Fibroblast of skin of right biceps (primary cell): Measurements from ENCODE around the gene TRAK2.

Experiments used
- DNase-seq: peaks from one replicate; pipeline ENCODE4 v3.0.0-alpha.2; 2013

Gene TRAK2

GRCh38 chr2:201361078-201361733 lies 90.1 kb downstream of the TRAK2 start:
- no peak for DNase-seq

- DNase-seq = no peak
Observed at GRCh38 chr2:201360256-201360655, 91.0 kb downstream of the TRAK2 start.

DNA sequence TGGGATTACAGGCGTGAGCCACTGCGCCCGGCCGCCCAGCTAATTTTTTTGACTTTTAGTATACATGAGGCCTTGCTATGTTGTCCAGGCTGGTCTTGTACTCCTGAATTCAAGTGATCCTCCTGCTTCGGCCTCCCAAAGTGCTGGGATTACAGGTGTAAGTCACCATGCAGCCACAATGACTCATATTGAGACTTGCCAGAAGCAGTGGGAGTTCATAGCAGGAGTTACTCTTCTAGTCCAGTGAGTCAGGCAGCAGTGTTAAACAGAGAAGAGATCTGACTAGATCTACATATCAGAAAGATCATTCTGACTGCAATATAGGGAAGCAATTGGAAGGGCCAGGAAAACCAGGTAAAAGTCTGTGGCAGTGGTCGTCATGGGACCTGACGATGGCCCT lies 92.6 kb downstream of the TRAK2 start:
- DNase-seq = peak; percentile 92

GRCh38 chr2:201357221-201357620 lies 94.0 kb downstream of the TRAK2 start, which contains the start of gene FLACC1:
FLACC1 (minus strand) TSS chr2:201357345; CDS start chr2:201351404, 5,941 bp downstream.
- DNase-seq = peak; percentile 61

DNA sequence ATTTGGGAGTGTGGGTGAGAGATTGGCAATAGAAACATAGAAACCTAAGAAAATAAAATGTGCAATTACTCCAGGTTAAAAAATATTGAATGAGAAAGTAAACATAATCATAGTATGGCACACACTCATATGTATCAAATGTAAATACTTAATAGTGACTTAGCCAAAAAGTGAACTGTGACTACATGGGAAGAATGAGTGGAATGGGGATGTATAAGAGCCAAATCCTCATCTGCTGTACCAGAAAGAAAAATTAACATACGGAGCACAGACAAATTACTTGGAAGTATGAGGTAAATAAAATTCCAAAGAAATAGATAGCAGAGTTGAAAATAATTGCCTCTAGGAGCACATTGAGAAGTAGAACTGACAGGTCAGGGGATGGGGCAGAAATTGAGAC lies 98.1 kb downstream of the TRAK2 start:
- DNase-seq = peak; percentile 26

DNA sequence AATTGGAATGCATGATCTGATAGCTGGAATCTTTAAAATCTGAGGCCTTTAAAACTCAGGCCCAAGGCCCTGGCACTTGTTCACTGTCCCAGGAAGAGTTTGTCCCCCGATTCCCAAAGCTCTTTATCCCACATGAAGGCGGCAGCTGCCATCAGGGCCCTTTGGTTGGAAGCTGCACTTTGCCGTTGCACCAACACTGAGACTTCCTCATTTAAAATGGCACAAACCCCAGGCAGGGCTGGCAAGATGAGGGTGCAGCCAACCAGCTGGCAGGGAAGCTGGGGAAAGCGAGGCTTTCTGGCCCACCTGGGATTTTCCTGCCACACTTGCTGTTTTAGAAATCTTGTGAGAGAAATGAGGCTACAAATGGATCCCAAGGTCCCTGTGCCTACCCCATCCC lies 100.4 kb downstream of the TRAK2 start:
- no peak for DNase-seq

DNA sequence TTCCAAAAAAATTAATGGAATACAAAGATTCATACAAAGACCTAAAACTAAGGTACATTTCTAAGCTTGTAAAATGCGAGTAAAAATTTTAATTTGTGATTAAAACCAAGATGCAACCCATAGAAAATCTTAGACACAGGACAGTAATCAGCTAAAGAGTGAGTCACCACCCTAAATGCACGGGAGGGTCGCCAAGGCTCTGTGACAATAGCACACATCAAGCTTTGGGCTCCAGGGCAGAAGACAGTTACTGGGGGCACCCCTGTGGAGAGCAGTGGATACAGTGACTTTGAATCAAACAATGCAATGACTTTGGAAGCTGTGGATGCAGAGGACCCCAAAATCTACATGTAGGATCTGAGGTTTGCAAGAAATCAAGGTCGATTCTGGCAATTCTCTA lies 101.7 kb downstream of the TRAK2 start:
- DNase-seq = no peak

GRCh38 chr2:201348758-201349157 lies 102.5 kb downstream of the TRAK2 start:
- no peak for DNase-seq

- no peak for DNase-seq
Observed at GRCh38 chr2:201347138-201347537, 104.1 kb downstream of the TRAK2 start.

DNA sequence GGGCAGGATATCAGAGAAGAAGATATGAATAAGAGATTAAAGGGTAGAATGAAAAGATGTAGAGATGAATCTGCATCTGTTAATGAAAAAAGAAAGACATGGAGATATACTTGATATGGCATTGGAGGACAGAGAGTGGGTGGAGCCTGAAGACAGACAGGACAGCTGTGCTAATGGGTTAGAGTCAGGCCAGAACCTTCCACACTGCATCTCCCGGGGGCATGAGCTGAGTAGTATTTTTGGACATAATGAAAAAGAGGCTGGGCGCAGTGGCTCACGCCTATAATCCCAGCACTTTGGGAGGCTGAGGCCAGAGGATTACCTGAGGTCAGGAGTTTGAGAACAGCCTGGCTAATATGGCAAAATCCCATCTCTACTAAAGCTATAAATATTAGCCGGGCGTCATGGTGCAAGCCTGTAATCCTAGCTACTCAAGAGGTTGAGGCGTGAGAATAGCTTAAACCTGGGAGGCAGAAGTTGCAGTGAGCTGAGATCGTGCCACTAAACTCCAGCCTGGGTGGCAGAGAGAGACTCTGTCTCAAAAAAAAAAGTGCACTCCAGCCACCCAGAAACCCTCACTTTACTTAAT lies 105.5 kb downstream of the TRAK2 start:
- no peak for DNase-seq

DNA sequence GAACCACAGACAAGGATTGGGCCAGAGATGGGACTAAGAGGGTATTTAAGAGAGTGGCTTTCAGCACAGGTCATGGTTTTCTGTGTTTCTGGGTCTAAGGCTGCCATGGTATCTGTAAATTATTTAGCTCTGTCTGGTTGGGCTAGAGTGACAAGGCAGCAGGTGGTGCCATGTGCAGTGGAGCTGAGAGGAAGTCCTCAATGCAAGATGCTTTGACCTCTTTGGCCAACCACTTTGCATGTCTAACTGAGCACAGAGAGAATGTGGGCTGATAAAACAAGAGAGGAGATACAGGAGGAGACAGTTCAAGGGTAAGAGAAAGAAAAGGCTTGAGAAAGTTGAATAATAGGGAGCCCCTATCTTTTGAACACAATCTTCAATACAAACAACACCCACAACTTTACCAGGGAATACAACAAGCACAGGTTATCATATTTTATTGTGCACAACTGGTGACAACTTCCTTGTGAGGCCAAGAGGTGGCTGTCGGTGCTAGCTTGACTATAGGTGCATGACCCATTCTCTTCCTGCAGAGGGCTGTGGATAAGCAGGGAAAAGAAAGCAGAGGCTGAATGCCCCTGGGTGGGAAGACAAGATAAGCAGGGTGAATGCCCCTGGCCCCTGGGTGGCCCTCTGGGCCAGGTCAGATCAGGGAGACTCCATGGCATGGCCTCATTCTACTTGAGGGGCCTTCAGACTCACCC lies 106.4 kb downstream of the TRAK2 start:
- no peak for DNase-seq

GRCh38 chr2:201343559-201343958 lies 107.7 kb downstream of the TRAK2 start:
- DNase-seq = no peak

DNA sequence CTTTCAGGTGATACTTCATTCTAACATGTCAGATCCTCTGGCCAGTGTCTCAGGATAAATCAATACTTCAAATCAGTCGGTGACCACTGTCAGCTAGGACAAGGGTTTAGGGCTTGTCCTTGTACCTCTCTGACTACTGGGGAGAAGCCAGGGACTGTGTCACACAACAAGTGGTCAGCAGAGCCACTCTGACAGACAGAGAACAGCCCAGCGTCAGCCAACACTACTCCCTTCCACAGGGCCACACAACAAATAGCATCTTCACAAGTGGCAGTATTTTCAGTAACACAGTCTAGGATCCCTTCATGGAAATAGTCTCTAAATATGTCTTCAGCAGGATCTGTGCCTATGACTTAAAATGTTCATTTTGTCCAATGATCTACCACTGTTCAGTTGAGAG lies 108.3 kb downstream of the TRAK2 start:
- no peak for DNase-seq

DNA sequence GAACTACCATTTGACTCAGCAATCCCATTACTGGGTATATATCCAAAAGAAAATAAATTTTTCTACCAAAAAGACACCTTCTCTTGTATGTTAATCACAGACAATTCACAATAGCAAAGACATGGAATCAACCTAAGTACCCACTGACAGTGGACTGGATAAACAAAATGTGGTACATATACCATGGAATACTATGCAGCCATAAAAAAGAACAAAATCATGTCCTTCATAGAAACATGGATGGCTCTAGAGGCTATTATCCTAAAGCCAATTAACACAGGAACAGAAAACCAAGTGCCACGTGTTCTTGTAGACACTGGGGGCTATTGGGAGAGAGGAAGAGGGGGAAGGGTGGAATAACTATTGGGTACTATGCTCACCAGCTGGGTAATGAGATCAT lies 121.8 kb downstream of the TRAK2 start:
- DNase-seq = no peak

- no peak for DNase-seq
Observed at GRCh38 chr2:201327678-201328077, 123.6 kb downstream of the TRAK2 start.
